ENCODE measurements around the gene MXRA8. TPM values are rescaled to one million over a fixed set of nuclear protein-coding genes. Genes with fewer than 3 reads are reported as not detected.

Gene MXRA8
- polyA plus RNA-seq, 4 donors: 177 to 242 (median 190) TPM

- DNase-seq (ENCODE audit: low read depth in 4 of 4, low spot score in 3 of 4): no peak
Observed at GRCh38 chr1:1338278-1338677, 20.1 kb downstream of the MXRA8 start.

GRCh38 chr1:1337793-1338147 is 20.6 kb downstream of the MXRA8 start:
- no peak for DNase-seq (ENCODE audit: low read depth in 4 of 4, low spot score in 3 of 4)

- DNase-seq (ENCODE audit: low read depth in 4 of 4, low spot score in 3 of 4): no peak
Observed at GRCh38 chr1:1336931-1337792, 21.2 kb downstream of the MXRA8 start.

GRCh38 chr1:1336446-1336845 is 21.9 kb downstream of the MXRA8 start:
- no peak for DNase-seq (ENCODE audit: low read depth in 4 of 4, low spot score in 3 of 4)

GRCh38 chr1:1335792-1336248 is 22.5 kb downstream of the MXRA8 start:
- no peak for DNase-seq (ENCODE audit: low read depth in 4 of 4, low spot score in 3 of 4)

GRCh38 chr1:1335283-1335682 is 23.1 kb downstream of the MXRA8 start:
- no peak for DNase-seq (ENCODE audit: low read depth in 4 of 4, low spot score in 3 of 4)

GRCh38 chr1:1334835-1335234 is 23.5 kb downstream of the MXRA8 start:
- no peak for DNase-seq (ENCODE audit: low read depth in 4 of 4, low spot score in 3 of 4)

- no peak for DNase-seq (ENCODE audit: low read depth in 4 of 4, low spot score in 3 of 4)
Observed at GRCh38 chr1:1333551-1334241, 24.7 kb downstream of the MXRA8 start.

- DNase-seq (ENCODE audit: low read depth in 4 of 4, low spot score in 3 of 4): no peak
Observed at GRCh38 chr1:1332774-1333480, 25.4 kb downstream of the MXRA8 start.

GRCh38 chr1:1332031-1332755 is 26.2 kb downstream of the MXRA8 start:
- DNase-seq (ENCODE audit: low read depth in 4 of 4, low spot score in 3 of 4): no peak

- no peak for DNase-seq (ENCODE audit: low read depth in 4 of 4, low spot score in 3 of 4)
Observed at GRCh38 chr1:1331068-1331965, 27.0 kb downstream of the MXRA8 start, which contains the start of gene TAS1R3. Gene TAS1R3, plus strand, starts transcription at chr1:1331280. Its CDS starts 66 bp downstream, at chr1:1331346.

GRCh38 chr1:1330366-1331067 is 27.8 kb downstream of the MXRA8 start:
- DNase-seq (ENCODE audit: low read depth in 4 of 4, low spot score in 3 of 4): no peak

- no peak for DNase-seq (ENCODE audit: low read depth in 4 of 4, low spot score in 3 of 4)
Observed at GRCh38 chr1:1329304-1330210, 28.8 kb downstream of the MXRA8 start.

GRCh38 chr1:1328254-1328653 is 30.1 kb downstream of the MXRA8 start:
- no peak for DNase-seq (ENCODE audit: low read depth in 4 of 4, low spot score in 3 of 4)

GRCh38 chr1:1327291-1327690 is 31.1 kb downstream of the MXRA8 start:
- no peak for DNase-seq (ENCODE audit: low read depth in 4 of 4, low spot score in 3 of 4)

GRCh38 chr1:1326075-1326605 is 32.2 kb downstream of the MXRA8 start:
- DNase-seq (ENCODE audit: low read depth in 4 of 4, low spot score in 3 of 4): no peak

GRCh38 chr1:1325288-1326074 is 32.9 kb downstream of the MXRA8 start:
- DNase-seq (ENCODE audit: low read depth in 4 of 4, low spot score in 3 of 4): no peak
